Fibroblast of the aortic adventitia (primary cell): ENCODE data around the gene EIF4ENIF1. TPM values are rescaled to one million over a fixed set of nuclear protein-coding genes. Genes with fewer than 3 reads are reported as not detected.
"Not testable (repeated sequence)": the region's sequence is repeated elsewhere in the genome, so short reads cannot be mapped to it uniquely, and the experiment has no call there.

Experiments used
- DNase-seq: peaks from one replicate; pipeline ENCODE4 v3.0.0-alpha.2; 2010; ENCODE audit warnings: low read depth
- H3K4me3 ChIP-seq: 2 replicates; pipeline ENCODE4 v1.5.1; 2011; ENCODE audit warnings: low read depth, mild to moderate bottlenecking, control low read depth, low read length, moderate library complexity
- total RNA-seq: library from RNA; depleted of rRNA; stranded (reverse); fragments of >200 nt; gene quantifications from 2 replicates; pipeline ENCODE4 v1.2.3, GENCODE V29; 2012; ENCODE audit warnings: low replicate concordance
- TF ChIP-seq, protein P1 (sequence below): IDR thresholded peaks from 2 replicates; pipeline ENCODE4 v1.5.1; 2011; ENCODE audit warnings: mild to moderate bottlenecking, low read length, control low read depth, inconsistent platforms; ENCODE audit not compliant: insufficient read depth

EIF4ENIF1 gene
- total RNA-seq, 1 donor, result 15.4 TPM

- no peak for DNase-seq
- H3K4me3 ChIP-seq, result no peak overlapping the region
- TF ChIP-seq, protein P1, sequence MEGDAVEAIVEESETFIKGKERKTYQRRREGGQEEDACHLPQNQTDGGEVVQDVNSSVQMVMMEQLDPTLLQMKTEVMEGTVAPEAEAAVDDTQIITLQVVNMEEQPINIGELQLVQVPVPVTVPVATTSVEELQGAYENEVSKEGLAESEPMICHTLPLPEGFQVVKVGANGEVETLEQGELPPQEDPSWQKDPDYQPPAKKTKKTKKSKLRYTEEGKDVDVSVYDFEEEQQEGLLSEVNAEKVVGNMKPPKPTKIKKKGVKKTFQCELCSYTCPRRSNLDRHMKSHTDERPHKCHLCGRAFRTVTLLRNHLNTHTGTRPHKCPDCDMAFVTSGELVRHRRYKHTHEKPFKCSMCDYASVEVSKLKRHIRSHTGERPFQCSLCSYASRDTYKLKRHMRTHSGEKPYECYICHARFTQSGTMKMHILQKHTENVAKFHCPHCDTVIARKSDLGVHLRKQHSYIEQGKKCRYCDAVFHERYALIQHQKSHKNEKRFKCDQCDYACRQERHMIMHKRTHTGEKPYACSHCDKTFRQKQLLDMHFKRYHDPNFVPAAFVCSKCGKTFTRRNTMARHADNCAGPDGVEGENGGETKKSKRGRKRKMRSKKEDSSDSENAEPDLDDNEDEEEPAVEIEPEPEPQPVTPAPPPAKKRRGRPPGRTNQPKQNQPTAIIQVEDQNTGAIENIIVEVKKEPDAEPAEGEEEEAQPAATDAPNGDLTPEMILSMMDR, result no peak
Observed at GRCh38 chr22:31526270-31526669, 36.6 kb upstream of the EIF4ENIF1 start.

DNA sequence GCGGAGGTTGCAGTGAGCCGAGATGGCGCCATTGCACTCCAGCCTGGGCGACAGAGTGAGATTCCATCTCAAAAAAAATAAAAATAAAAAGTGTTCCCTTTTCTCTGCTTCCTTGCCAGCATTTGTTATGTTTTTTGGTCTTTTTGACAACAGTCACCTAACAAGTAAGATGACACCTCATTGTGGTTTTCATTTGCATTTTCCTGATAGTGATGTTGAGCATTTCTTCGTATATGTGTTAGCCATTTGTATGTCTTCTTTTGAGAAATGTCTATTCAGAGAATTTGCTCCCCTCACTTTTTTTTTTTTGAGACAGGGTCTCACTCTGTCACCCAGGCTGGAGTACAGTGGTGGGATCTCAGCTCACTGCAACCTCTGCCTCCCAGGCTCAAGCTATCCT lies 34.5 kb upstream of the EIF4ENIF1 start:
- not testable (repeated sequence) for H3K4me3 ChIP-seq

GRCh38 chr22:31520051-31520450 lies 30.4 kb upstream of the EIF4ENIF1 start:
- H3K4me3 ChIP-seq, result no peak overlapping the region
- DNase-seq, result no peak
- TF ChIP-seq, protein P1, result no peak

More for the DNA sequence above, 34.5 kb upstream of the EIF4ENIF1 start:
- not testable (repeated sequence) for DNase-seq

- DNase-seq, result no peak
- no peak overlapping the region for H3K4me3 ChIP-seq
- TF ChIP-seq, protein P1, result no peak
Observed at GRCh38 chr22:31509061-31509762, 19.6 kb upstream of the EIF4ENIF1 start.

- no peak for DNase-seq
- TF ChIP-seq, protein P1, result no peak
Observed at GRCh38 chr22:31508536-31508935, 18.9 kb upstream of the EIF4ENIF1 start.

DNA sequence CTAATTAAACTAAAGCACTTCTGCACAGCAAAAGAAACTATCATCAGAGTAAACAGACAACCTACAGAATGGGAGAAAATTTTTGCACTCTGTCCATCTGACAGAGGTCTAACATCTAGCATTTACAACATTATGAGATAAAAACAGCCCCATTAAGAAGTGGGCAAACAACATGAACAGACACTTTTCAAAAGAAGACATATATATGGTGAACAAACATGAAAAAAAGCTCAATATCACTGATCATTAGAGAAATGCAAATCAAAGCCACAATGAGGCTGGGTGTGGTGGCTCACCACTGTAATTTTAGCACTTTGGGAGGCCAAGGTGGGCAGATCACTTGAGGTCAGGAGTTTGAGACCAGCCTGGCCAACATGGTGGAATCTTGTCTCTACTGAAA lies 17.9 kb upstream of the EIF4ENIF1 start:
- DNase-seq, H3K4me3 ChIP-seq: not testable (repeated sequence)

More at GRCh38 chr22:31508536-31508935, 18.9 kb upstream of the EIF4ENIF1 start:
- no peak overlapping the region for H3K4me3 ChIP-seq

- H3K4me3 ChIP-seq, result no peak overlapping the region
- TF ChIP-seq, protein P1, result no peak
- DNase-seq, result peak; percentile 30
Observed at GRCh38 chr22:31504282-31504681, 14.6 kb upstream of the EIF4ENIF1 start.

GRCh38 chr22:31503211-31503964 lies 13.7 kb upstream of the EIF4ENIF1 start:
- no peak overlapping the region for H3K4me3 ChIP-seq
- TF ChIP-seq, protein P1, result no peak
- no peak for DNase-seq
